ENCODE measurements around the gene ARIH1. TPM values are rescaled to one million over a fixed set of nuclear protein-coding genes. Genes with fewer than 3 reads are reported as not detected.

The ARIH1 gene
- total and polyA plus RNA-seq, 2 donors (not counting 3 experiments of a cell fraction or from before 2014, with no cell fraction given), result 25.1 to 144 TPM

- FAIRE-seq, result no peak
- no peak overlapping the region for H3K27ac ChIP-seq (ENCODE audit: insufficient read depth, low read depth, low read length)
- DNase-seq (ENCODE audit: low read depth, low spot score), result no peak
Observed at GRCh38 chr15:72445426-72445825, 28.7 kb upstream of the ARIH1 start.

More at GRCh38 chr15:72445426-72445825, 28.7 kb upstream of the ARIH1 start:
- dilution Hi-C loops (cut with MboI; ENCODE audit: extremely low pct_ligation_motif_present, low sequenced_read_pairs), result no loop called here
- Histone ChIP-seq H3K79me2 (ENCODE audit: control insufficient read depth, insufficient read depth, low read length) (no peaks in the 10 kb centered on the region), H3K4me3 (replicated peaks in 1 of 3; ENCODE audit: insufficient read depth in 1 of 3, low read depth in 1 of 3, low read length in 3 of 3) (no peak overlapping the region), H4K20me1 (replicated peaks; ENCODE audit: control insufficient read depth, extremely low read depth, insufficient read depth, low read length) (no peaks in the 10 kb centered on the region), H3K9me3 (replicated peaks; ENCODE audit: control insufficient read depth, insufficient read depth, low read length) (no peaks in the 10 kb centered on the region), H3K4me1 (ENCODE audit: control insufficient read depth, extremely low read depth, insufficient read depth, low read length) (no peaks in the 10 kb centered on the region), H3K4me2 (ENCODE audit: insufficient read depth, low read length) (no peak overlapping the region), H3K36me3 (ENCODE audit: control insufficient read depth in 2 of 2, extremely low read depth in 1 of 2, insufficient read depth in 2 of 2, low read length in 2 of 2) (no peaks in the 10 kb centered on the region), H2AFZ (ENCODE audit: low read depth, low read length) (no peak overlapping the region), H3K9ac (replicated peaks; ENCODE audit: extremely low read depth, insufficient read depth, low read length) (no peak overlapping the region), H3K27me3 (ENCODE audit: control insufficient read depth in 2 of 2, insufficient read depth in 2 of 2, low read length in 2 of 2) (peaks cover 0 to 3% of the 10 kb centered on the region in 2 experiments), H3K9me1 (replicated peaks; ENCODE audit: control insufficient read depth, extremely low read depth, insufficient read depth, low read length) (no peaks in the 10 kb centered on the region)
- CTCF ChIA-PET, result interaction anchor here (1.8 kb wide), 1 partner anchor 16 kb away, joined by 8 read pairs; no protein-coding TSS in a partner anchor
- TF ChIP-seq GATA2 (IDR thresholded peaks at IDR 0.05; ENCODE audit: insufficient read depth, insufficient read length, low read depth, low read length) (no peak), MAX (IDR thresholded peaks at IDR 0.05; ENCODE audit: insufficient read depth, insufficient read length) (no peak), FOS (IDR thresholded peaks at IDR 0.05; ENCODE audit: borderline replicate concordance, insufficient read depth, low read length) (no peak), JUN (IDR thresholded peaks at IDR 0.05; ENCODE audit: borderline replicate concordance, insufficient read depth, insufficient read length, low read depth) (no peak), EZH2 (IDR thresholded peaks at IDR 0.05; ENCODE audit: borderline replicate concordance, low read depth, low read length, severe bottlenecking) (no peak), CTCF (IDR thresholded peaks at IDR 0.05; ENCODE audit: extremely low read depth in 1 of 2, insufficient read depth in 1 of 2, low read depth in 1 of 2, low read length in 2 of 2) (no peak), POLR2A (IDR thresholded peaks at IDR 0.05; ENCODE audit: low read depth, low read length) (no peak), MYC (IDR thresholded peaks at IDR 0.05; ENCODE audit: low read depth, low read length) (no peak), POLR2AphosphoS5 (IDR thresholded peaks at IDR 0.05; ENCODE audit: insufficient read depth, low read depth, low read length) (no peak)
- POLR2A ChIA-PET, result no interaction called here
- BruUV-seq (replicated peaks), result no TSS peak
- intact Hi-C loops (cut with micrococcal nuclease), result no loop called here

All from endothelial cell of umbilical vein (primary cell).